GM18861 (cell line): ENCODE measurements around the gene ADORA1.

Experiments used
- ATAC-seq: cut with Tn5 transposase; IDR thresholded peaks from one replicate; pipeline ENCODE4 v1.9.1; 2021; ENCODE audit not compliant: unreplicated experiment

The ADORA1 gene

GRCh38 chr1:203185585-203185984, 58.1 kb downstream of the ADORA1 start:
- ATAC-seq, result no peak

GRCh38 chr1:203186091-203186445, 58.5 kb downstream of the ADORA1 start:
- ATAC-seq, result no peak

GRCh38 chr1:203186446-203187303, 59.1 kb downstream of the ADORA1 start, which contains the start of gene CHI3L1:
Gene CHI3L1, minus strand, starts transcription at chr1:203186704. Its CDS starts 81 bp downstream, at chr1:203186623.
- no peak for ATAC-seq

GRCh38 chr1:203187304-203187685, 59.8 kb downstream of the ADORA1 start:
- ATAC-seq, result no peak

- no peak for ATAC-seq
Observed at GRCh38 chr1:203187689-203188264, 60.3 kb downstream of the ADORA1 start.

GRCh38 chr1:203188686-203189232, 61.2 kb downstream of the ADORA1 start:
- ATAC-seq, result no peak

GRCh38 chr1:203189951-203190352, 62.4 kb downstream of the ADORA1 start:
- no peak for ATAC-seq

GRCh38 chr1:203190949-203191348, 63.4 kb downstream of the ADORA1 start:
- ATAC-seq, result no peak

- ATAC-seq, result no peak
Observed at GRCh38 chr1:203196371-203196770, 68.8 kb downstream of the ADORA1 start.

GRCh38 chr1:203197625-203198024, 70.1 kb downstream of the ADORA1 start:
- ATAC-seq, result no peak

- ATAC-seq, result no peak
Observed at GRCh38 chr1:203199002-203199401, 71.5 kb downstream of the ADORA1 start.

- no peak for ATAC-seq
Observed at GRCh38 chr1:203199481-203199815, 71.9 kb downstream of the ADORA1 start.

GRCh38 chr1:203199816-203200571, 72.5 kb downstream of the ADORA1 start:
- ATAC-seq, result no peak

- ATAC-seq, result no peak
Observed at GRCh38 chr1:203200916-203201315, 73.4 kb downstream of the ADORA1 start.

GRCh38 chr1:203201516-203202205, 74.1 kb downstream of the ADORA1 start:
- no peak for ATAC-seq

- no peak for ATAC-seq
Observed at GRCh38 chr1:203202431-203203245, 75.1 kb downstream of the ADORA1 start.

GRCh38 chr1:203204756-203205155, 77.2 kb downstream of the ADORA1 start:
- no peak for ATAC-seq

- ATAC-seq, result no peak
Observed at GRCh38 chr1:203206129-203206687, 78.7 kb downstream of the ADORA1 start.

- ATAC-seq, result no peak
Observed at GRCh38 chr1:203207751-203208150, 80.2 kb downstream of the ADORA1 start.

GRCh38 chr1:203208181-203208580, 80.7 kb downstream of the ADORA1 start:
- no peak for ATAC-seq
